Measurements from ENCODE around the gene NUDT2. TPM values are rescaled to one million over a fixed set of nuclear protein-coding genes. Genes with fewer than 3 reads are reported as not detected.

NUDT2 gene
- total RNA-seq, 2 donors from 2014 or later: 17.6 to 25.3 TPM

DNA sequence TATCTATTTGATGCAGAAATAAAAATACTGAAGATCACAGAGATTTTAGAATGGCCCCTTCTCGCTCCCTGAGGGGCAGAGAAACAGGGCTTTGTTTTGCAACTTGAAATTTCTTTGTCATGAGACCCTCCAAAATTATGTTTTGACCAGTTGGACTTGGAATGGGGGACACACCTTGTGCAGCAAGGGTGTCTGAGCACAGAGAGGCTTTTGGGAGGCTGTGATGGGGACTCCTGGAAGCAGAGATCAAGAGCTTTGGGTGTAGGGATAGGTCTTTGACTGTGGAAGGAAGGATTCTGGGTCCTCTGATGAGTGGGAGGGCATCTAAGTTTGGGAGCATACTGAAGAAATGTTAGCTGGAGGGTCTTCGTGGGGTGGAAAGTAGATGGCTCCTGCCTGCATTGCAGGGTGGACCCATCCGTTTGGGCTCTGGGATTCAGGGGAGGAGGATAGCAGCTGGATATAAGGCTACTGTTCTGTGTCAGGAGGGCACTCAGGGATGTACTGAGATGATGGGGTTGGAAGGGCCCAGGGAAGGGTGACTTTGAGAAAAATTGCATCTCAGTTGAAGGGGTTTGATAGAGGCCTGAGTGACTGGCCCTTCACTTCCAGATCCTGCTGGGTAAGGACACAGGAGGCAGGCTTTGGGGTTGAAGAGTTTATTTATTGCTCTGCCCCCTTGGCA is 49.1 kb downstream of the NUDT2 start:
- Histone ChIP-seq H3K27me3 (no peaks in the 10 kb centered on the region), H3K4me1 (peaks cover 0 to 45% of the 10 kb centered on the region in 2 donors), H3K4me3 (no peak overlapping the region)

DNA sequence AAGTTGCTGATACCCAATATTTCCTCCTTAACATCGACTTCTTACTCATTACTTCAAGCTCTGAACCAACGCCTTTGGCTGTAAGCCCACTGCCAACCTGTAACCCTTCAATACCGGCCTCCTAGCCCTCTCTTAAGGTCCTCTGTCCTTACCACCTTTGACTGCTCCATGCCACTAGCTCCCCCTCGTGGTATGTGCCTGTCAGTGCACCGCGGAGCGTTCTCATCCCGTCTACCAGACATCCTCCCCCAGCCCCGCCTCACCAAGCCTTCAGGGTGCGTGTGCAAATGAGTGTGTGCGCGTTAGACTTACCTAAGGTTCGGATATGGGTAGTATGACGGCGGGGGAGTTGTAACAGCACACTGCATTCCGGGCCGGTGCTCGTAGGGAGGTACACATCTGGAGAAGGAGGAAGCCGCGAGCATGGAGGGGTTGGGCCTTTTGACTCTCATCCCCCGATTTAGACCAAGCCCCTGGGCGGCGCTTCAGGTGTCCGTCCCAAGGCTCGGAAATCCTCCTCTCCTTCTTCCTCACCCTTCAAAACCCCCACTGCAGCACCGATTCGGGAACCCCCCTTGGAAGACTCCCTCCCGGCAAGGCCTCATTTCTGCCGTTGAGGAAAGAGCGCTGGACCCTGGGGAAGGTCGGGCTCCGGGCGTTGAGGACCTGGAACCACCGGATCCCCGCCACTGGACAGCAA is 50.1 kb downstream of the NUDT2 start:
- TF ChIP-seq, protein P1, sequence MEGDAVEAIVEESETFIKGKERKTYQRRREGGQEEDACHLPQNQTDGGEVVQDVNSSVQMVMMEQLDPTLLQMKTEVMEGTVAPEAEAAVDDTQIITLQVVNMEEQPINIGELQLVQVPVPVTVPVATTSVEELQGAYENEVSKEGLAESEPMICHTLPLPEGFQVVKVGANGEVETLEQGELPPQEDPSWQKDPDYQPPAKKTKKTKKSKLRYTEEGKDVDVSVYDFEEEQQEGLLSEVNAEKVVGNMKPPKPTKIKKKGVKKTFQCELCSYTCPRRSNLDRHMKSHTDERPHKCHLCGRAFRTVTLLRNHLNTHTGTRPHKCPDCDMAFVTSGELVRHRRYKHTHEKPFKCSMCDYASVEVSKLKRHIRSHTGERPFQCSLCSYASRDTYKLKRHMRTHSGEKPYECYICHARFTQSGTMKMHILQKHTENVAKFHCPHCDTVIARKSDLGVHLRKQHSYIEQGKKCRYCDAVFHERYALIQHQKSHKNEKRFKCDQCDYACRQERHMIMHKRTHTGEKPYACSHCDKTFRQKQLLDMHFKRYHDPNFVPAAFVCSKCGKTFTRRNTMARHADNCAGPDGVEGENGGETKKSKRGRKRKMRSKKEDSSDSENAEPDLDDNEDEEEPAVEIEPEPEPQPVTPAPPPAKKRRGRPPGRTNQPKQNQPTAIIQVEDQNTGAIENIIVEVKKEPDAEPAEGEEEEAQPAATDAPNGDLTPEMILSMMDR (IDR thresholded peaks at IDR 0.05): peak; percentile 96 to 100
- H3K27ac ChIP-seq: peak overlapping the region in 1 of 2 donors; percentile 86
- H3K9me3 ChIP-seq: no peaks in the 10 kb centered on the region
- DNase-seq (ENCODE audit: low spot score): peak; percentile 91
- peak overlapping the region; percentile 7 to 63 for H3K4me3 ChIP-seq
- H3K36me3 ChIP-seq: no peaks in the 10 kb centered on the region
- H3K4me1 ChIP-seq: peaks cover 0 to 45% of the 10 kb centered on the region in 2 donors
- H3K27me3 ChIP-seq: no peaks in the 10 kb centered on the region

More for the DNA sequence above, 49.1 kb downstream of the NUDT2 start:
- peak; percentile 48 for DNase-seq (ENCODE audit: low spot score)
- TF ChIP-seq, protein P1 (IDR thresholded peaks at IDR 0.05): no peak
- no peaks in the 10 kb centered on the region for H3K36me3 ChIP-seq
- no peaks in the 10 kb centered on the region for H3K9me3 ChIP-seq
- no peak overlapping the region for H3K27ac ChIP-seq

DNA sequence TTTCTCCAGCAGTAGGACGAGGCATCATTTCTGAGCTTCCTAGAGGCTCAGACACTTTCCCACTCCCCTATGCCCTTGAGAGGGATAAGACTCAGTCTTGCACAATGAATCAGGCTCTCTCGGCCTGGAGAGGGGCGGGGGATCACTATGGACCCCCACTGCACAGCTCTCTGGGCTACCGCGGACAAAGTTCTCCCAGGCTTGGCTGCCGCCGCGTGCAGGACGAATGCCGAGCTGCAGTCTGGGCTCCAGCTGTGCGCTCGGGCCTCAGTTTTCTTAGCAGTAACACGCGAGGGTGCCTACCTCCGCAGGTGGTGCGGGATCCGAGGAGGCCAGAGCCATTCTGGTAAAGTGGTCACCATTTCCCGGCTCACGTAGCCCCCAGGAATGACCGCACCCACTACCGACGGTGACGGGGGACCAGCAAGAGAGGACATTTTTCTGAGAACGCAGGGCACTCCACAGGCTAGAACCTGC is 50.7 kb downstream of the NUDT2 start:
- Histone ChIP-seq H3K4me1 (peaks cover 0 to 43% of the 10 kb centered on the region in 2 donors), H3K27me3 (no peaks in the 10 kb centered on the region), H3K9me3 (no peaks in the 10 kb centered on the region), H3K36me3 (no peaks in the 10 kb centered on the region), H3K27ac (peak overlapping the region; percentile 62 to 86), H3K4me3 (peak overlapping the region in 1 of 2 donors; percentile 63)
- DNase-seq (ENCODE audit: low spot score): peak; percentile 56
- TF ChIP-seq, protein P1 (IDR thresholded peaks at IDR 0.05): no peak

DNA sequence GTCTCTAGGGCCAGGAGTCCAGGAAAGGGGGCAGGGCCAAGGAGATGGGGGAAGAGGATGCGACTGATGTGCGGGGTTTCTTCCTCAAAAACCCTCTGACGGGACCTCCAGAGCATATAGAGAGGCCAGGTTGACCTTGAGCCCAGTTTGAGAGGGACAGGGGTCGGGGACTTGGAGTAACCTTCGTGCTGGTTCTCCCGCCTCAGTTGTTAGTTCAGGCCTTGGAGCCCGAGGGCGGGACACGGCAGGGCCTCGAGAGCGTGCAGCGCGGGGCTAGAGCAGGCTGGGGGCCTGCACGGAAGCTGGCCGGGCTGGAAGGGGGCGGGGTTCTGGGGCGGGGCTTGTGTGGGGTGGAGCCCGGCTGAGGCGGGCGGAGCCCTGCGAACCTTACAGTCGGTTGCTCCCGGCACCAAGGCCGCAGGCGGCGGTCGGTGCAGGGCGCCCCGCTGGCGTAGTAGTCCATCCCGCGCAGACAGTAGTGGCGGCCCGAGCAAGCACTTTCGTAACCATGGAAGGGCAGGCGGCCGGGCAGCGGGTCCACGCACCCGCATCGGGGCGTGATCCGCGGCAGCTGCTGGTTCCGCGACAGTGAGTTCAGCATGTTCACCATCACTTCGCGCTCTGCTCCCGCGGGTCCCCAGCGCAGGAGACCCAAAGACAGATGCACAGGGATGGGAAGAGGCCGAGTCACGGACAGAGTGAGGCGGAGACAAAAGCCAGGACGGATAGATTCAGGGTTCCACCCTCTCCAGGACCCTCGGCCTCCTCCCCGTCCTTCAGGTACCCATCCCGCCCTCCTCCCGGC is 51.3 kb downstream of the NUDT2 start:
- TF ChIP-seq, protein P1 (IDR thresholded peaks at IDR 0.05): no peak
- H3K27me3 ChIP-seq: no peaks in the 10 kb centered on the region
- H3K4me3 ChIP-seq: peak overlapping the region; percentile 58 to 63
- H3K27ac ChIP-seq: peak overlapping the region; percentile 62 to 86
- peak; percentile 78 for DNase-seq (ENCODE audit: low spot score)
- no peaks in the 10 kb centered on the region for H3K9me3 ChIP-seq
- H3K4me1 ChIP-seq: peaks cover 0 to 37% of the 10 kb centered on the region in 2 donors
- H3K36me3 ChIP-seq: no peaks in the 10 kb centered on the region

DNA sequence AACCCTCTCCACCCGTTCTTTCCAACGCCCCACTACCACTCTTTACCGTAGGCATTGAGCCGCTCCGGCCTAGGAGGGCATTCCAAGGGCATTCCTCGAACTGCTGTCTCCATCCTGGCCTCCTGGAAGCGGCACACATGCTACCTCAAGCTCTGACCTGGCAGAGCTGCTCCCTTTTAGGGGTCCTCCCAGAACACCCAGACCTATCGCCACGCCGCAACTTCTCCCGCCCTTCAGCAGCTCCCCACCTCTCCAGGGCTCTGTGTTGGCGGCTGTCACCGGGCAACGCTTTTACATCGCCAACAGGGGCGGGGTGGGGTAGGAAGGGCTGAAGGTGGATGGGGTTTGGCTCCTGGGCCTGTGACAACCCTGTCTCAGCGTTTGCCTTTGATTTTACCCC is 52.0 kb downstream of the NUDT2 start:
- H3K4me3 ChIP-seq: peak overlapping the region; percentile 58 to 63
- no peaks in the 10 kb centered on the region for H3K9me3 ChIP-seq
- H3K36me3 ChIP-seq: no peaks in the 10 kb centered on the region
- H3K4me1 ChIP-seq: peaks cover 0 to 31% of the 10 kb centered on the region in 2 donors
- DNase-seq (ENCODE audit: low spot score): peak; percentile 55
- no peaks in the 10 kb centered on the region for H3K27me3 ChIP-seq
- TF ChIP-seq, protein P1 (IDR thresholded peaks at IDR 0.05): no peak
- H3K27ac ChIP-seq: peak overlapping the region; percentile 62 to 86

All from right atrium auricular region (tissue), 2 donors.